ENCODE measurements around the gene RUFY1. TPM values are rescaled to one million over a fixed set of nuclear protein-coding genes. Genes with fewer than 3 reads are reported as not detected.

Gene RUFY1
- total RNA-seq, 1 experiment from 2014 or later, result 34.0 TPM

- no peak; the same call in 1 of the 2 replicates for TF ChIP-seq PRDM15 (CRISPR knock-in tag; IDR thresholded peaks at IDR 0.05)
- no peak for TF ChIP-seq ZNF138 (CRISPR knock-in tag; conservative IDR thresholded peaks at IDR 0.05)
- no peak for TF ChIP-seq GRHL2 (CRISPR knock-in tag; IDR thresholded peaks at IDR 0.05; ENCODE audit: insufficient replicate concordance, severe bottlenecking)
- peak; percentile 78 for TF ChIP-seq SMAD3 (CRISPR knock-in tag; IDR thresholded peaks at IDR 0.05; ENCODE audit: borderline replicate concordance)
- no peak; the same call in none of the 2 replicates for TF ChIP-seq HMGXB4 (CRISPR knock-in tag; IDR thresholded peaks at IDR 0.05)
- no peak for TF ChIP-seq CREM (CRISPR knock-in tag; IDR thresholded peaks at IDR 0.05)
- 0 out of 2 replicates have a peak, but pooled peaks have one; percentile 36 for TF ChIP-seq NFYB (CRISPR knock-in tag; conservative IDR thresholded peaks at IDR 0.05; ENCODE audit: low read depth)
- peak; percentile 87 for TF ChIP-seq KAT7 (CRISPR knock-in tag; IDR thresholded peaks at IDR 0.05; ENCODE audit: borderline replicate concordance)
- TF ChIP-seq JUN (CRISPR knock-in tag; IDR thresholded peaks at IDR 0.05), result peak; percentile 66
- TF ChIP-seq FOXP1 (CRISPR knock-in tag; IDR thresholded peaks at IDR 0.05; ENCODE audit: borderline replicate concordance), result peak; percentile 94
- peak; percentile 77 for TF ChIP-seq ZMAT4 (CRISPR knock-in tag; IDR thresholded peaks at IDR 0.05)
- peak; percentile 48; the same call in 1 of the 2 replicates for TF ChIP-seq ZNF263 (CRISPR knock-in tag; IDR thresholded peaks at IDR 0.05; ENCODE audit: low read depth)
- no peak for TF ChIP-seq FOXP4 (CRISPR knock-in tag; IDR thresholded peaks at IDR 0.05)
- no peak; the same call in 1 of the 2 replicates for TF ChIP-seq AR (CRISPR knock-in tag; IDR thresholded peaks at IDR 0.05)
- 0 out of 2 replicates have a peak, but pooled peaks have one; percentile 36 for TF ChIP-seq CDX4 (CRISPR knock-in tag; IDR thresholded peaks at IDR 0.05; ENCODE audit: borderline replicate concordance)
- TF ChIP-seq CREB1 (CRISPR knock-in tag; IDR thresholded peaks at IDR 0.05), result 0 out of 2 replicates have a peak, but pooled peaks have one; percentile 2
- no peak for TF ChIP-seq ETV6 (CRISPR knock-in tag; IDR thresholded peaks at IDR 0.05)
- TF ChIP-seq ATF1 (CRISPR knock-in tag; IDR thresholded peaks at IDR 0.05), result peak; percentile 89; the same call in 1 of the 2 replicates
- TF ChIP-seq ZNF396 (CRISPR knock-in tag; IDR thresholded peaks at IDR 0.05; ENCODE audit: borderline replicate concordance), result no peak
- peak; percentile 46; the same call in 1 of the 2 replicates for TF ChIP-seq ZBTB21 (CRISPR knock-in tag; IDR thresholded peaks at IDR 0.05; ENCODE audit: borderline replicate concordance)
- TF ChIP-seq ARID4B (CRISPR knock-in tag; IDR thresholded peaks at IDR 0.05; ENCODE audit: borderline replicate concordance), result peak; percentile 94
Observed at GRCh38 chr5:179623003-179623905, 72.9 kb downstream of the RUFY1 start, which contains the start of gene HNRNPH1 (continued).
